HG03045 (cell line): ENCODE data around the gene HBZ.
"Not testable (repeated sequence)": the region's sequence is repeated elsewhere in the genome, so short reads cannot be mapped to it uniquely, and the experiment has no call there.

Experiments
- ATAC-seq: cut with Tn5 transposase; IDR thresholded peaks from one replicate; pipeline ENCODE4 v1.9.1; 2021; ENCODE audit warnings: mild to moderate bottlenecking, moderate library complexity; ENCODE audit not compliant: unreplicated experiment

HBZ gene

DNA sequence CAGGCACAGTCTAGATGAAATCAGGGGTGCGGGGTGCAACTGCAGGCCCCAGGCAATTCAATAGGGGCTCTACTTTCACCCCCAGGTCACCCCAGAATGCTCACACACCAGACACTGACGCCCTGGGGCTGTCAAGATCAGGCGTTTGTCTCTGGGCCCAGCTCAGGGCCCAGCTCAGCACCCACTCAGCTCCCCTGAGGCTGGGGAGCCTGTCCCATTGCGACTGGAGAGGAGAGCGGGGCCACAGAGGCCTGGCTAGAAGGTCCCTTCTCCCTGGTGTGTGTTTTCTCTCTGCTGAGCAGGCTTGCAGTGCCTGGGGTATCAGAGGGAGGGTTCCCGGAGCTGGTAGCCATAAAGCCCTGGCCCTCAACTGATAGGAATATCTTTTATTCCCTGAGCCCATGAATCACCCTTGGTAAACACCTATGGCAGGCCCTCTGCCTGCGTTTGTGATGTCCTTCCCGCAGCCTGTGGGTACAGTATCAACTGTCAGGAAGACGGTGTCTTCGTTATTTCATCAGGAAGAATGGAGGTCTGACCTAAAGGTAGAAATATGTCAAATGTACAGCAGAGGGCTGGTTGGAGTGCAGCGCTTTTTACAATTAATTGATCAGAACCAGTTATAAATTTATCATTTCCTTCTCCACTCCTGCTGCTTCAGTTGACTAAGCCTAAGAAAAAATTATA lies 25.7 kb downstream of the HBZ start:
- no peak for ATAC-seq

DNA sequence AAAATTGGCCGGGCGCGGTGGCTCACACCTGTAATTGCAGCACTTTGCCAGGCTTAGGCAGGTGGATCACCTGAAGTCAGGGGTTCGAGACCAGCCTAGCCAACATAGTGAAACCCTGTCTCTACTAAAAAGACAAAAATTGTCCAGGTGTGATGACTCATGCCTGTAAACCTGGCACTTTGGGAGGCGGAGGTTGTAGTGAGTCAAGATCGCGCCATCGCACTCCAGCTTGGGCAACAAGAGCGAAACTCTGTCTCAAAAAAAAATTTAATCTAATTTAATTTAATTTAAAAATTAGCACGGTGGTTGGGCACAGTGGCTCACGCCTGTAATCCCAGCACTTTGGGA lies 26.2 kb downstream of the HBZ start:
- no peak for ATAC-seq

DNA sequence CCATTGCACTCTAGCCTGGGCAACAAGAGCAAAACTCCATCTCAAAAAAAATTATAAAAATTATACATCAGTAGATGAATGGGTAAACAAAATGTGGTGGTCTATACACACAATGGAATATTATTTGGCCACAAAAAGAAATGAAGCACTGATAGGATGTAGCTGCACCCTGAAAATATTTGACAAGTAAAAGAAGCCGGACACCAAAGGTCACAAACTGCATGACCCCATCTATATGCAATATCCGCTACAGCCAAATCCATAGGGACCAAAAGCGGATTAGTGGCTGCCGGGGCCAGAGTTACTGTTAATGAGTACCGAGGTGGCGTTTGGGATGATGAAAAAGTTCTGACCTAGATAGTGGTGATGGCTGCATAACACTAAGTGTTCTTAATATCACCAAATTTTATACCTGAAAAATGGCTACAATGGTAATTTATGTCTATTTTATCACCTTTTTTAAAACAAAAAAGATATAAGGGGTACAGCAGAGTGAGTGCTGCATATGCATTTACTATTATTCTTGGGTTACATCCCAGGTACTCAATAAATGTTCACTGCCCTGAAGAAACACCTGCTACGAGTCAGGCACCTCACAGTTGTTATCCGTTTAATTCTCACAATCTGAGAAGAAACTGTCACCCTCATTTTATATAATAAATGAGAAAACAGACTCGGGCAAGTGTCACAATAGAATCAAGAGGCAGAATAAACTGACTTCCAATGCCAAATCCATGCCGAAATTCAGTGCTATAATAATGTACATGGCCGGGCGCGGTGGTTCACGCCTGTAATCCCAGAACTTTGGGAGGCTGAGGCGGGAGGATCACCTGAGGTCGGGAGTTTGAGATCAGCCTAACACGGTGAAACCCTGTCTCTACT lies 27.0 kb downstream of the HBZ start:
- ATAC-seq, result no peak

DNA sequence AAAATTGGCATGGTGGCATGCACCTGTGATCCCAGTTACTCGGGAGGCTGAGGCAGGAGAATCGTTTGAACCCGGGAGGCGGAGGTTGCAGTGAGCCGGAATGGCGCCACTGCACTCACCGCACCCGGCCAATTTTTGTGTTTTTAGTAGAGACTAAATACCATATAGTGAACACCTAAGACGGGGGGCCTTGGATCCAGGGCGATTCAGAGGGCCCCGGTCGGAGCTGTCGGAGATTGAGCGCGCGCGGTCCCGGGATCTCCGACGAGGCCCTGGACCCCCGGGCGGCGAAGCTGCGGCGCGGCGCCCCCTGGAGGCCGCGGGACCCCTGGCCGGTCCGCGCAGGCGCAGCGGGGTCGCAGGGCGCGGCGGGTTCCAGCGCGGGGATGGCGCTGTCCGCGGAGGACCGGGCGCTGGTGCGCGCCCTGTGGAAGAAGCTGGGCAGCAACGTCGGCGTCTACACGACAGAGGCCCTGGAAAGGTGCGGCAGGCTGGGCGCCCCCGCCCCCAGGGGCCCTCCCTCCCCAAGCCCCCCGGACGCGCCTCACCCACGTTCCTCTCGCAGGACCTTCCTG lies 27.7 kb downstream of the HBZ start, which contains the start of gene HBQ1:
Gene HBQ1, plus strand, starts transcription at position 359 of the 575 bp plus-strand sequence. Its CDS starts 28 bp downstream, at position 387.
- ATAC-seq, result no peak

DNA sequence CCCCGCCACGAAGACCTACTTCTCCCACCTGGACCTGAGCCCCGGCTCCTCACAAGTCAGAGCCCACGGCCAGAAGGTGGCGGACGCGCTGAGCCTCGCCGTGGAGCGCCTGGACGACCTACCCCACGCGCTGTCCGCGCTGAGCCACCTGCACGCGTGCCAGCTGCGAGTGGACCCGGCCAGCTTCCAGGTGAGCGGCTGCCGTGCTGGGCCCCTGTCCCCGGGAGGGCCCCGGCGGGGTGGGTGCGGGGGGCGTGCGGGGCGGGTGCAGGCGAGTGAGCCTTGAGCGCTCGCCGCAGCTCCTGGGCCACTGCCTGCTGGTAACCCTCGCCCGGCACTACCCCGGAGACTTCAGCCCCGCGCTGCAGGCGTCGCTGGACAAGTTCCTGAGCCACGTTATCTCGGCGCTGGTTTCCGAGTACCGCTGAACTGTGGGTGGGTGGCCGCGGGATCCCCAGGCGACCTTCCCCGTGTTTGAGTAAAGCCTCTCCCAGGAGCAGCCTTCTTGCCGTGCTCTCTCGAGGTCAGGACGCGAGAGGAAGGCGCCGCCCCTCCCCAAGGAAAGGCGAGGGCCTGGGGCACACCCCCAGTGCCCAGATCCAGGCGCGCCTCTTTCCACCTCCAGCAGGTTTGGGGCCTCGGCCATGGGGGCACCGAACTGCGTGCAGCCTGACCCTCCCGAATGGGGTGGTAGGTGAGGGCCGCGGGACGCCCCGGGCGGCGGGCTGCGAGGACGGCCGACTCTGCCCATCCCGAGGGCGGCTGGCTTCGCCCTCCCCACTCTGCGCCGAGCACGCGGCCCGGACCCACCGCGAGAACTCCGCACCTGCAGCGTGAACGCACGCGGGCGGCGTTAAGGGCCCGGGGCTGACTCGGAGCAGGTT lies 28.5 kb downstream of the HBZ start:
- peak; percentile 53 for ATAC-seq

DNA sequence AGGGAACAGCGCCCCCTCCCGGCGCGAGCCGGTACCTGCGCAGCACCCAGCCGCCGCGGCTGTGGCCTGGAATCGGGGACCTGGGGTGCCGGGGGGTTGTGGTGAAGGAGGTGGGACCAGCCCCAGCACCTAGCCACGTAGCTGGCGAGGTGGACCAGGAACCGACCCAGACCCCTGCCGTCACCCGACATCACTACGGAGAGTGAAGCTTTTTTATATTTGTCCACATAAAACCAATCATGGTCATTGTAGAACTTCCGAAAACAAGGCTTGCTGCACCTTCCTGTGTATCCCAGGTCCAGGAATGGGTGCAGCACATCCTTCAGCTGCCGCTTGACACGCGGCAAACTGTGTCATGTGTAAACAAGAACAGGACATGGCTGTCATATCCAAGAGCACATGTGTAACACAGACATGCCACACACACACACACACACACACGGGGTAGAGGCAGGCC lies 29.1 kb downstream of the HBZ start:
- no peak for ATAC-seq

DNA sequence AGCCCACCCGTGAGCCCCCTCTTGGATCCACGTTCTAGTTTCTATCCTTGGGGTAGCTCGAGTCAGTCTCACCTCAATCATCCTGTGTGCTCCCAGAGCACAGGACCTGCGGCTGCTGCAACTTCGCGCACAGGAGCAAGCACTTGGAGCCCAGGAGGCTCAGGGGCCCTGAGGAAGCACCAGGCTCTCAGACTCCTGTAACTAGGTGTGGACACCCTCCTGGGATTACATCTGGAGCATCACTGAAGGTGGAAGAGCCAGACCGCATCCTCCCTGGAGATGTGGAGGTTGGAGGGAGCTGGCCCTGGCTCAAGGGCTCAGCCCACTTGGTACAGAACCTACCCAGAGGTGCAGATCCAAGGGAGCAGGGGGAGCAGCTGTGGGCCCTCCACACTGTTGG lies 30.6 kb downstream of the HBZ start:
- no peak for ATAC-seq

DNA sequence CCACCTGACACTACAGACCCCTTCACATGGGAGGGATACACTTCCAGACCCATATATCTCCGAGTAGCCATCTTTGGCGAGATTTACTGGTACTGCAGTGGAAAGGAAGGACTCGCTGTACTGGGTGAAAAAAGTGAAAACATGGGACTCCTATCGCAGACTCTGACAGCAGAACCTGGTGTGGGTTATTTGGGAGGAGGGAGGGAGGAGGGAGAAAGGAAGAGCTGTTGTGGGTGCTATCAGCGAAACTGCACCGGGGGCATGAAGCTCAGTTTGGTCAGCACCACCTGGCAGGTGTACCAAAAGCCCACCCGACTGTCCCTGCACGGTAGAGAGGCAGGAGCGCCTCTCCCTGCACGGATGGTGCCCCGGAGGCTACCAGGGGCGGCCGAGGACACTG lies 32.8 kb downstream of the HBZ start:
- ATAC-seq, result no peak

DNA sequence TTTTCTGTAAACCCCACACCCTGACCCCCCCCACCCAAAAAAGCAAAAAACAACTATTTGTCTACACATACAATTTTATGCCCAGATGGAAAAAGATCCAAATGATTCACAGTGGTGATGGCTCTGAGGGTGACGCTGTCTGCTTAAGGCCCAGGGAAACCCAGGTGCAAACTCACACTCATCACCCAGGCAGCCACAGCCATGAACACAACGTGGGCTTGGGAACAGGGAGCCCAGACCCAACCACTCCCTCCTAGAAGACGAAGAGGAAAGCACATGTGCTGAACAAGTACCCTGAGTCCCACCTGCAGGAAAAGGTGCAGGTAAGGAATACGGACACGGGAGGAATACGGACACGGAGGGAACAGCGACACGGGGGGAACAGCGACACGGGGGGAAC lies 33.2 kb downstream of the HBZ start:
- ATAC-seq, result no peak

DNA sequence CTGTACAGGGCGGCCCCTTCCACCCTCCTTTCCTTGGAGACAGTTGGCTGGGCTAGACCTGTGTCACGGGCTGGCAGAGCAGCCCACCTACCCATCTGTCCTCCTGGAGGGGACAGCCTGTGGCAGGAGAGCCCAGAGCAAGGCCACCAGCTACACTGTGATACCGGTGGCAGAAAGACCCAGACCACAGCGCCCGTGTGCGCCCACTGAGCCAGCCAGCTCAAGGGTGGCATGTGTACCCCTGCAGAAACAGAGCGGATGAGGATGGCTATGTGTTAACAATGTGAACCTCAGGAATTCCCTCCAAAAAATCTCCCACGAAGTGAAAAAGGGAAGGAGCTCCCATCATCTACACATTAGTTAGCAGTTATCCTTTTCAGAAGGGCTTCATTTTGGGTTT lies 34.9 kb downstream of the HBZ start:
- no peak for ATAC-seq

DNA sequence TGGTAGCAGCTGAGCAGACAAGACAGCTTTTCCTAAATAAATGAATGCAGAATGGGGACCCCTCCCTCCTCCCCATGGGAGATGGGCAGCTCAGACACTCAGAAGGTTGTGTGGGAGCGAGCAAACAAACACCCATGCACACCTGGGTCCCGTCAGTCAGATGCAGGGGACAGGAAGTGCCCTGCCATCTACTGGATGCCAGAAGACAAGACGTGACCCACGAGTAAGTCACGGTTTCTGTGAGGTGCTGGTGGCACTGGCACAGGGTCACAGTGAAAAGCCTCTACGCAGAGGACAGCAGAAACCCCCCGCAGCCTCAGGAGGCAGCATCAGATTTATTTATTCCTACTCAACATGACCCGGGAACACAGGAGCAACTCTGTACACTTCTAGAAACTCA lies 36.2 kb downstream of the HBZ start:
- no peak for ATAC-seq

DNA sequence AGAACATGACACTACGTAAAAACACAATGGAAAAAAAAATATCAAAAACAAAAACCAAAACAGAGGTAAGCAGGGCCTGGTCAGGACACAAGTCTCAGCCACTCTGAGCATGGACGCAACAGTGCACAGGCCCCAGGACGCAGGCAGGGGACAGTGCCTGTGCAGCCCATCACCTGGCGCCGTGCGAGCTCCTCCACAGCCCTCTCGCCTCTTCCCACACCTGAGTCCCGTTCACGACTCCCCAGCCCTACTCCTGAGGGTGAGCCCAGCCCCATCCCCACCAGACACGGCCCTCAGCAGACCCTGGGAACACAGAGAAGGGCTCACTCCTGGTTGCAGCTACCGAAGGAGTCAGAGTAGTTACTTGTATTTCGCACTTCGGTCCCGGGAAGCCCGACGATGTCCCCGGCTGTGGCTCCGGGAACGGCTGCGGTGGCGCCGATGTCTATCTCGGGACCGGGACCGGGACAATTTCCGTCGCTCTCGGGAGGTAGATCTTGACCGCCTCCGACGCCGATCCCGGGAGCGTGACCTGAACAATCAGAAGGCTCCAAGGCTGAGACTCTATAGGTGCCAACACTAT lies 37.3 kb downstream of the HBZ start:
- ATAC-seq, result no peak

DNA sequence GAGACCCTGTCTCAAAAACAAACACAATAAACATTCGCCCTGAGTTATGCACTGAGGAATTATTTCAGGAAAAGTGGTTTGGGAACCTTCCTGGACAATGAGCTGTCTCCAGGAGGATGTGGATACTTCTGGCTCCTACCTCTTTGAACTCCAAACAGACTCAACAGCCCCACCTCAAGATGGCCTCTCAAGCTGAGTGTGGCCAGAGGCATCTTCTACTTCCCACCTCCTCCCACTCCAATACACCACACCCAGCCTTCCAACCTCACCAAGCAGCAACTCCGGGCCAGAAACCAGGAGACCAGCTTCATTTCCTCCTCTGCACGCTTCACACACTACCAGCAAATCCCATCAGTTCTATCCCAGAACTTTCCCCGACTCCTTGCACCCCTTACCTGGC lies 39.4 kb downstream of the HBZ start:
- no peak for ATAC-seq

DNA sequence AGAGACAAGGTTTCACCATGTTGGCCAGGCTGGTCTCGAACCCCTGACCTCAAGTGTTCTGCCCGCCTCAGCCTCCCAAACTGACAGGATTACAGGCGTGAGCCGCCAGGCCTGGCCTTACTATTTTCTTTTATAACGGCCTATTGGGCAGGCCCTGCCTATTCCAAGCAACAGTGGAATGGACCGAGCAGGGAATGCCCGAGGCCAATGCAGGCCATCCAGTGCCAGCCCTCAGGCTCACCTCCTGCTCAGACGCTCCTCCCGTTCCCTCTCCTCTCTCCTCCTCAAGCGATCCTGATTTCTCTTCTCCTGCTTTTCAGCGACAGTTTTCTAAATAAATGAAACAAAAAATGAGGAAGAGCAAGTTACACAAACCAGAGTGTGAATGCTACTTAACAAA lies 40.2 kb downstream of the HBZ start:
- no peak for ATAC-seq

DNA sequence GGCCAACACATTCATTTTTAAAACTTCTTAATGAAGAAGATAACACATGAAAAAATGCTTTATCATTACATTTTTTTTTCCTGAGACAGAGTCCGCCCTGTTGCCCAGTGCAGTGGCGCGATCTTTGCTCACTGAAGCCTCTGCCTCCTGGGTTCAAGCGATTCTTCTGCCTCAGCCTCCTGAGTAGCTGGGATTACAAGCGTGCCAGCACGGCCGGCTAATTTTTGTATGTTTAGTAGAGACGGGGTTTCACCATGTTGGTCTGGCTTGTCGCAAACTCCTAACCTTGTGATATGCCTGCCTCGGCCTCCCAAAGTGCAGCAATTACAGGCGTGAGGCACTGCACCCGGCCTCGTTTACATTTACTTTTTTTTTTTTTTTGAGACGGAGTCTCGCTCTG lies 41.0 kb downstream of the HBZ start:
- no peak for ATAC-seq

DNA sequence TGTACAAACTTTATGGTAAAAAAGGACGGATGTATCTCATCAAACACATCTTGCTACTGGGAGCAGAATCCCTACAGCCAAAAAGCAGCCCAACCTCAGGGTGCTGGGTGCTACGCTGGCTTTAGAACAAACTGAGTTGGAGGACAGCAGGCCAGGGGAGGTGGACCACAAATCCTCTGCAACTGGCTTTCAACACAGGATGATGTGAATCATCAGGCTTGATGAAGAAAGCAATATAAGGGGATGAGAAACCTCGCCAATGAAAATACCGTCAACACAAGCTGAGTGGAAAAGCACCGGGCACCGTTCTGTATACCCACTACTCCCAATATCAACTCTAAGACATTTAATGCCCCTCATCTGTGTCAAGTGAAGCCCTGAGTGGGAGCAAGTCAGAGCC lies 42.1 kb downstream of the HBZ start:
- ATAC-seq, result no peak

DNA sequence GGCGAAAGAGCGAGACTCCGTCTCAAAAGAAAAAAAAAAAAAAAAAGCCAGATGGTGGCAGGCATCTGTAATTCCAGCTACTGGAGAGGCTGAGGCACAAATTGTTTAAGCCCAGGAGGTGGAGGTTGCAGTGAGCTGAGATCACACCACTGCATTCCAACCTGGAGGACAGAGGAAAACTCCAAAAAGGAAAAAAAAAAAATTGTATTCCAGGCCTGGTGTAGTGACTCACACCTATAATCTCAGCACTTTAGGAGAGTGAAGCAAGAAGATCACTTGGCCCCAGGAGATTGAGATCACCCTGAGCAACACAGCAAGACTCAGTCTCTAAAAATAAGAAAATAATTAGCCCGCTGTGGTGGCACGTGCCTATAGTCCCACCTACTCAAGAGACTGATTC lies 47.9 kb downstream of the HBZ start:
- ATAC-seq, result no peak

DNA sequence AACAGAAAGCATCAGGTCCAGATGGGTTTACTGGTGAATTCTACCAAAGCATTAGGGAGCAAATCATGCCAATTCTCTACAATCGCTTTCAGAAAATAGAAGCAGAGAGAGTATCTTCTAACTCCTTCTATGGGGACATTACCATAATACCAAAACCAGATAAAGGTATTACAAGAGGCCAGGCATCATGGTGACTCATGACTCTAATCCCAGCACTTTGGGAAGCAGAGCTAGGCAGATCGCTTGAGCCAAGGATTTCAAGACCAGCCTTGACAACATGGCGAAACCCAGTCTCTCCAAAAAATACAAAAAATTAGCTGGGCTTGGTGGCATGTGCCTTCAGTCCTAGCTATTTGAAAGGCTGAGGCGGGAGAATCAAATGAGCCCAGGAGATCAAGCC lies 50.8 kb downstream of the HBZ start:
- no peak for ATAC-seq

DNA sequence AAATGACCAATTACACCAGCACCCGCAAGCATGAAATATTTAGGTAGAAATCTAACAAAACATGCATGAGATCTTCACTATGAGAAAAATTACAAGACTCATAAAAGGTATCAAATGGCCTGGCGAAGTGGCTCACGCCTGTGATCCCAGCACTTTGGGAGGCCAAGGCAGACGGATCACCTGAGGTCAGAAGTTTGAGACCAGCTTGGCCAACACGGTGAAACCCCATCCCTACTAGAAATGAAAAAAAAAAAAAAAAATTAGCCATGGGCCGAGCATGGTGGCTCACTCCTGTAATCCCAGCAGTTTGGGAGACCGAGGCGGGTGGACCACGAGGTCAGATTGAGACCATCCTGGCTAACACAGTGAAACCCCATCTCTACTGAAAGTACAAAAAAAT lies 51.6 kb downstream of the HBZ start:
- ATAC-seq, result not testable (repeated sequence)
